A673 (cell line): ENCODE measurements around the gene EXOC2.

ENCODE experiments used
- EZH2 ChIP-seq: fragments of 200-600 bp; sonication (generic); IDR thresholded peaks from 2 replicates; pipeline ENCODE4 v1.6.1; 2017; ENCODE audit warnings: borderline replicate concordance, low read depth, mild to moderate bottlenecking, mixed read lengths, antibody characterized with exemption, low read length; ENCODE audit not compliant: poor library complexity, severe bottlenecking
- TF ChIP-seq, protein P1 (sequence below): fragments of 300-800, 200-600 bp; sonication (generic); conservative IDR thresholded peaks from 2 replicates; pipeline ENCODE4 v1.5.1; 2017; ENCODE audit warnings: low read depth, mild to moderate bottlenecking, antibody characterized with exemption, low read length, moderate library complexity, mixed read lengths

DNA sequence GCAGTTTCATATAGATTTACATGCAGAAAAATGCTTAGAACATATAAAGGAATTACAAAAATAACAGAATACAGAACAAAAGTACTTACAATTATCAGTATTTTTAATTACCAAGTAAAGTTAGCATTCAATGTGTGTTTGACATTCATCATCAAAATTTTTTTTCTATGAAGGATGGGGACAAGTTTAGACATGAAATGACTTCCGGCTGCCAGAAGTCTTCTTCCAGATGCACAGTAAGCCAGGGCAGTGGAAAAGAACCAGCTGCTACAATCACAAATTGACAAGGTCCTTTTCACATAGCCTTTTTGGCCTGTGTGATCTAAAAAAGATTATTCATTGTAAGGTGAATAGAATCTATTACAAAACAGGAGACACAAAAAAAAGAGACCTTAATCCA, 109.8 kb downstream of the EXOC2 start:
- TF ChIP-seq, protein P1, sequence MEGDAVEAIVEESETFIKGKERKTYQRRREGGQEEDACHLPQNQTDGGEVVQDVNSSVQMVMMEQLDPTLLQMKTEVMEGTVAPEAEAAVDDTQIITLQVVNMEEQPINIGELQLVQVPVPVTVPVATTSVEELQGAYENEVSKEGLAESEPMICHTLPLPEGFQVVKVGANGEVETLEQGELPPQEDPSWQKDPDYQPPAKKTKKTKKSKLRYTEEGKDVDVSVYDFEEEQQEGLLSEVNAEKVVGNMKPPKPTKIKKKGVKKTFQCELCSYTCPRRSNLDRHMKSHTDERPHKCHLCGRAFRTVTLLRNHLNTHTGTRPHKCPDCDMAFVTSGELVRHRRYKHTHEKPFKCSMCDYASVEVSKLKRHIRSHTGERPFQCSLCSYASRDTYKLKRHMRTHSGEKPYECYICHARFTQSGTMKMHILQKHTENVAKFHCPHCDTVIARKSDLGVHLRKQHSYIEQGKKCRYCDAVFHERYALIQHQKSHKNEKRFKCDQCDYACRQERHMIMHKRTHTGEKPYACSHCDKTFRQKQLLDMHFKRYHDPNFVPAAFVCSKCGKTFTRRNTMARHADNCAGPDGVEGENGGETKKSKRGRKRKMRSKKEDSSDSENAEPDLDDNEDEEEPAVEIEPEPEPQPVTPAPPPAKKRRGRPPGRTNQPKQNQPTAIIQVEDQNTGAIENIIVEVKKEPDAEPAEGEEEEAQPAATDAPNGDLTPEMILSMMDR: no peak
- TF ChIP-seq EZH2: no peak
